GM19324 (cell line): ENCODE measurements around the gene PAK1.
"Not testable (repeated sequence)": the region's sequence is repeated elsewhere in the genome, so short reads cannot be mapped to it uniquely, and the experiment has no call there.

Source experiments
- ATAC-seq: cut with Tn5 transposase; IDR thresholded peaks from one replicate; pipeline ENCODE4 v1.9.1; 2021; ENCODE audit warnings: mild to moderate bottlenecking, moderate library complexity; ENCODE audit not compliant: unreplicated experiment, low FRiP score

PAK1 gene

GRCh38 chr11:77409046-77409445, 64.8 kb downstream of the PAK1 start:
- no peak for ATAC-seq

GRCh38 chr11:77407613-77408012, 66.3 kb downstream of the PAK1 start:
- no peak for ATAC-seq

GRCh38 chr11:77406396-77406795, 67.5 kb downstream of the PAK1 start:
- no peak for ATAC-seq

GRCh38 chr11:77403211-77403610, 70.7 kb downstream of the PAK1 start:
- no peak for ATAC-seq

GRCh38 chr11:77402218-77402556, 71.7 kb downstream of the PAK1 start:
- ATAC-seq = no peak

- ATAC-seq = no peak
These were observed 72.2 kb downstream of the PAK1 start for GRCh38 chr11:77401486-77402217.

- no peak for ATAC-seq
These were observed 73.0 kb downstream of the PAK1 start for GRCh38 chr11:77400775-77401449.

- no peak for ATAC-seq
These were observed 73.6 kb downstream of the PAK1 start for GRCh38 chr11:77400271-77400670.

GRCh38 chr11:77397631-77398030, 76.3 kb downstream of the PAK1 start:
- ATAC-seq = no peak

- no peak for ATAC-seq
These were observed 77.0 kb downstream of the PAK1 start for GRCh38 chr11:77396911-77397310.

- ATAC-seq = no peak
These were observed 77.6 kb downstream of the PAK1 start for GRCh38 chr11:77396305-77396704.

- no peak for ATAC-seq
These were observed 78.3 kb downstream of the PAK1 start for GRCh38 chr11:77395460-77396173.

- ATAC-seq = no peak
These were observed 81.1 kb downstream of the PAK1 start for GRCh38 chr11:77392842-77393241.

GRCh38 chr11:77387701-77388100, 86.2 kb downstream of the PAK1 start:
- no peak for ATAC-seq

GRCh38 chr11:77386178-77386577, 87.7 kb downstream of the PAK1 start:
- ATAC-seq = no peak

- ATAC-seq = not testable (repeated sequence)
These were observed 88.6 kb downstream of the PAK1 start for GRCh38 chr11:77385255-77385771.

- no peak for ATAC-seq
These were observed 89.3 kb downstream of the PAK1 start for GRCh38 chr11:77384571-77384970.

GRCh38 chr11:77383349-77383748, 90.5 kb downstream of the PAK1 start:
- ATAC-seq = not testable (repeated sequence)

- no peak for ATAC-seq
These were observed 91.9 kb downstream of the PAK1 start for GRCh38 chr11:77381729-77382665.

GRCh38 chr11:77379934-77380333, 94.0 kb downstream of the PAK1 start:
- no peak for ATAC-seq
